Kasumi-1 (cell line): ENCODE results near the gene CPT1B.

ENCODE experiments used
- DNase-seq, 2 experiments: peaks; one replicate each; lab custom pipeline; 2025; lab: John Stamatoyannopoulos, UW

The CPT1B gene

GRCh38 chr22:50545522-50546325 is 32.5 kb downstream of the CPT1B start, which contains the start of gene KLHDC7B:
TSS of gene KLHDC7B (plus strand) at chr22:50545899. CDS start at chr22:50546244, 345 bp downstream.
- DNase-seq = no peak

GRCh38 chr22:50544746-50545253 is 33.4 kb downstream of the CPT1B start:
- DNase-seq = no peak

DNA sequence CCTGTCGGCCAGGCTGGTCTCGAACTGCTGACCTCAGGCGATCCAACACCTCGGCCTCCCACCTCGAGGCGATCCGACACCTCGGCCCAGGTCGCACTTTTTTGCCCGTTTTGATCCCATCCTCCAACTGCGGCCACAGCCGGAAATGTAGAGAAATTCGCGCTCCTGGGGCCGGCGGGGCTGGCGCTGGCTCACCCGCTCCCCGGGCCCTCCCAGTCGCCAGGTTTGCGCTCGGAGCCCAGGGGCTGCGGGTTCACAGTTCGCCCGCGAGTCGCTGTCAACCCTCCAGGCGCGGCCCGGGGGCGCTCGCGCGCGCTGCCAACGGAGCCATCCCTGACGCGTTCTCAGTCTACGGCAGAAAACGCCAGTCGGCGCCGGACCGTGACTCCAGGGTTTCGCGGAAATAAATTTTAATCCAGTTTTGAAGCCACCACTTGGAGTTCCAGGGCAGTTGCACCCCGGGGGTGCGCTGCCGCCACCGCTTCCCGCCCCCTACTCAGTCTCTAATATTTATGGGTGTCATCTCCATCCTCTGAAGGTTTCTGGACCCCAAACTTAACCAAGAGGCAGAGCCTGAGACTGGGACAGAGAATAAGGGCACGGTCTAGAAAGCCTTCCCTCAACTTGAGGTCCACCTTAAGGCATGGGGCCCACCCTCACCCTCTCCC is 34.0 kb downstream of the CPT1B start:
- DNase-seq = peak; percentile 72

GRCh38 chr22:50542416-50542927 is 35.8 kb downstream of the CPT1B start:
- DNase-seq = no peak

DNA sequence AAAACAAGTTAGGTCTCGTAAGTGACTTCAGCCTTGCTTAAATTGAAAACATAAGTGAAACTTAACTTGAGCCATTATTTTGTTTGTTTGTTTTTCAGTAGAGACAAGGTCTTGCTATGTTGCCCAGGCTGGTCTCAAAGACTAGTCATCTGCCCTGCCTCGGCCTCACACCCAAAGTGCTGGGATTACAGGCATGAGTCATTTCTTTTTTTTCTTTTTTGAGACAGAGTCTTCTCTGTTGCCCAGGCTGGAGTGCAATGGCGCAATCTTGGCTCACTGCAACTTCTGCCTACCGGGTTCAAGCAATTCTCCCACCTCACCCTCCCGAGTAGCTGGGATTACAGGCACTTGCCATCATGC is 36.6 kb downstream of the CPT1B start:
- DNase-seq = peak; percentile 25 to 32

GRCh38 chr22:50540381-50540780 is 37.8 kb downstream of the CPT1B start:
- no peak for DNase-seq

GRCh38 chr22:50537765-50538164 is 40.5 kb downstream of the CPT1B start:
- no peak for DNase-seq

DNA sequence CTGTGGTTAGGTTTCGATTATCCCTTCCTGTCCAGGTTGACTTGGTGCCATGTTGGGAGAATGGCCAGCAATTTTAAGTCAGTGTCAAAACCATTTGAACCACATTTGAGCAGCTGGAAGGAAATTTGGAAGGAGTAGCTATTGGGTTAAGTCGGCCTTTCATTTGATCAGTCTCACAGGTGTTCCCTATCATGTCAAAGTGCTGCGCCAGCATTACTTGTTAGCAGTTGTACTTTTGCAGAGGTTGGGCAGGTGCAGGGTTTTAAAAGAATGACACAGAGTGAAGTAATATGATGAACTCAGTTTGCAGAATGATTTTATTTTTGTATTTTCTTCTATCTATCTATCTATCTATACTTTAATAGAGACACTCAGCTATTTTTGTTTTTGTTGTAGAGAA is 42.0 kb downstream of the CPT1B start:
- no peak for DNase-seq

GRCh38 chr22:50535113-50535512 is 43.1 kb downstream of the CPT1B start:
- no peak for DNase-seq

GRCh38 chr22:50533856-50534711 is 44.1 kb downstream of the CPT1B start:
- peak; percentile 17 to 31 for DNase-seq

GRCh38 chr22:50532824-50533796 is 45.1 kb downstream of the CPT1B start:
- no peak for DNase-seq

GRCh38 chr22:50531962-50532674 is 46.1 kb downstream of the CPT1B start:
- peak; percentile 24 to 27 for DNase-seq

GRCh38 chr22:50531546-50531961 is 46.7 kb downstream of the CPT1B start:
- peak; percentile 27 to 30 for DNase-seq

GRCh38 chr22:50530877-50531545 is 47.2 kb downstream of the CPT1B start:
- DNase-seq = peak; percentile 73 to 75

- no peak for DNase-seq
Measured at GRCh38 chr22:50530580-50530876, 47.7 kb downstream of the CPT1B start.

GRCh38 chr22:50529897-50530579 is 48.2 kb downstream of the CPT1B start, which contains the start of gene TYMP:
TSS of gene TYMP (minus strand) at chr22:50530012. CDS start at chr22:50529709, 303 bp downstream.
- peak; percentile 38 to 56 for DNase-seq

DNA sequence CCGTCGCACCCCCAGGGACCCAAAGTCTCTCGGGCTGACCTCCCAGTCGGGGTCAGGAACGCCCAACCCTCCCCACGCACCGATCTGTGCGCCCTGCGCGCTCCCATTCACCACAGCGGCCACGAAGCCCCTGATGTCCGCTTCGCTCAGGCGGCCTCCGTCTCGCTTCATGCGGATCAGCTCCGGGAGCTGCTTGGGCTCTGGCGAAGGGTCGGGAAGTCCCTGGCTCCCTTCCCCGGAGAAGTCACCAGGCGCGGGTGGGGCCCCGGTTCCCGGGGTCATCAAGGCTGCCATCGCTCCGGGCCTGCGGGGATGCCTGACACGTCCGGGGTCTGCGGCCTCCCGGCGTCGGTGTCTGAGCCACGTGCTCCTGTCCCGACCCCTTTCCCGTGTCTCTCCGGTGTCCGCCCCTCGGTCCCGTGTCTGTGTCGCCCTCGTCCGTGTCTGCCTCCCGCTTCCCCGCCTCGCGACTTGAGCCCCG is 48.8 kb downstream of the CPT1B start:
- DNase-seq = no peak

GRCh38 chr22:50528682-50529415 is 49.4 kb downstream of the CPT1B start:
- peak in 1 of 2 experiments; percentile 2 for DNase-seq
